DMS79 treated with DMSO at 0.1 percent for 48 hours (cell line): ENCODE results near the gene ATP9B.

Source experiments
- DNase-seq: peaks from one replicate; lab custom pipeline; 2025; lab: John Stamatoyannopoulos, UW

ATP9B gene

DNA sequence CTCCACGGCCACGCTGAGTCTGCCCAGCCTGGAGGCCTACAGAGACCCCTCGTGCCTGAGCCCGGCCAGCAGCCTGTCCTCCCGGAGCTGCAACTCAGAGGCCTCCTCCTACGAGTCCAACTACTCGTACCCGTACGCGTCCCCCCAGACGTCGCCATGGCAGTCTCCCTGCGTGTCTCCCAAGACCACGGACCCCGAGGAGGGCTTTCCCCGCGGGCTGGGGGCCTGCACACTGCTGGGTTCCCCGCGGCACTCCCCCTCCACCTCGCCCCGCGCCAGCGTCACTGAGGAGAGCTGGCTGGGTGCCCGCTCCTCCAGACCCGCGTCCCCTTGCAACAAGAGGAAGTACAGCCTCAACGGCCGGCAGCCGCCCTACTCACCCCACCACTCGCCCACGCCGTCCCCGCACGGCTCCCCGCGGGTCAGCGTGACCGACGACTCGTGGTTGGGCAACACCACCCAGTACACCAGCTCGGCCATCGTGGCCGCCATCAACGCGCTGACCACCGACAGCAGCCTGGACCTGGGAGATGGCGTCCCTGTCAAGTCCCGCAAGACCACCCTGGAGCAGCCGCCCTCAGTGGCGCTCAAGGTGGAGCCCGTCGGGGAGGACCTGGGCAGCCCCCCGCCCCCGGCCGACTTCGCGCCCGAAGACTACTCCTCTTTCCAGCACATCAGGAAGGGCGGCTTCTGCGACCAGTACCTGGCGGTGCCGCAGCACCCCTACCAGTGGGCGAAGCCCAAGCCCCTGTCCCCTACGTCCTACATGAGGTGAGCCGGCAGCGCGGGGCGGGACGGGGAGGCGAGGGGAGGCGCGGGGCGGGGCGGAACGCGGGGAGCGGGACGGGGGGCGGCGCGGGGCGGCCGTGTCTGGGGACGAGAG is 341.8 kb downstream of the ATP9B start:
- no peak for DNase-seq

- DNase-seq = no peak
Measured at GRCh38 chr18:79411614-79412526, 342.7 kb downstream of the ATP9B start.

DNA sequence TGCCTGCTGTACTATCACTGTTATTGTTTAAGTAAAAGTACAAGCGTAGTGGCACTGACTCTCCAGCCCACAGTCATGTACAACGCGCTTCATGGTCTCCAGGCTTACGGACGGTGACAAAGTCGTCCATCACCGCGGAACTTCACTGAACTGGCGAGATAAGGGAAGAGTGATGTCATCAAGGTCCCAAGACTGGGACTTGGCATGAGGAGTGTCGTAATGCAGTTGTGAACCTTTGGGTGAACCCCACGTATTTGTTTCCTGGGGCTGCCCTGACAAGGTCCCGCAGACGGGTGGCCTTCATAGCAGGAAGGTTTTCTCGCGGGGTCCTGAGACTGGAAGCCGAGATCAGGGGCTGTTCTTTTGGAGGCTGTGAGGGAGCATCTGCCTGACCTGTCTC is 343.8 kb downstream of the ATP9B start:
- no peak for DNase-seq

GRCh38 chr18:79413426-79413825 is 344.2 kb downstream of the ATP9B start:
- DNase-seq = no peak

DNA sequence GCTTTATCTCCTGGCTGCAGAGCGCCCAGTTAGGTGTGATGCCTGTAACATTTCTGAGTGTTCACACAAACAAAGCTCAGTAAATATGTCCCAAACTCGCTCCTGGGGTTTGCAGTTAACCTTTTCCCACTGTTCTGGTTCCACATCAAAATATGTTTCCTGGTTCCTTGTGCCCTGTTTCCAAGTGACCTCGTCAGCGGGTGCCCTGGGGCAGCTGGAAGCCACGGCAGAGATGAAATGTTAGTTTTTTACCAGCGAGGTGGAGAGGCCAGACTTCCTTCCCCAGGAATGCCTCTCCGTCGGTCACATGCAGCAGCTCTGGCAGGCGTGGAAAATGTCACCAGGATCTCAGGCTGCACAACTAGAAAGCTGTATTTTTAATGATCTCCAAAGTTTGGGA is 344.7 kb downstream of the ATP9B start:
- no peak for DNase-seq

GRCh38 chr18:79416022-79416676 is 347.0 kb downstream of the ATP9B start:
- DNase-seq = no peak

DNA sequence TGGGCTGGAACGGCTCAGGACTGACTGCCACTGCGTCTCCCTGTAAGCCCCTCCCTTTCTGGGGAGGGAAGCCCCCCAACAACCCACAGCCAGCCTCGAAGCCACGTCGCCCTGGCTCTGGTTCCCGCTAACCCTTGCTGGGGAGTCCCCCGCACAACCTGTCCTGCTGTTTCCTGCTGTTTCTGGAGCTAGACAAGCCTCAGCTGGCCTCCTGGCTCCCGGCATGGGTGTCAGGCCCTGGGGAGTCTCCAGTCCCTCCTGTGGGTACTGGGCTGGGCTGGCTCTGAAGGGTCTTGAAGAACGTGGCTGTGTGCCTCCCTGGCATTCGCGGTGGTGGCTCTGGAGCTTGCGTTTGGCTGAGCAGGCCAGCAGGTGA is 347.5 kb downstream of the ATP9B start:
- DNase-seq = no peak

GRCh38 chr18:79418236-79418635 is 349.0 kb downstream of the ATP9B start:
- no peak for DNase-seq

- no peak for DNase-seq
Measured at GRCh38 chr18:79418642-79419041, 349.4 kb downstream of the ATP9B start.

DNA sequence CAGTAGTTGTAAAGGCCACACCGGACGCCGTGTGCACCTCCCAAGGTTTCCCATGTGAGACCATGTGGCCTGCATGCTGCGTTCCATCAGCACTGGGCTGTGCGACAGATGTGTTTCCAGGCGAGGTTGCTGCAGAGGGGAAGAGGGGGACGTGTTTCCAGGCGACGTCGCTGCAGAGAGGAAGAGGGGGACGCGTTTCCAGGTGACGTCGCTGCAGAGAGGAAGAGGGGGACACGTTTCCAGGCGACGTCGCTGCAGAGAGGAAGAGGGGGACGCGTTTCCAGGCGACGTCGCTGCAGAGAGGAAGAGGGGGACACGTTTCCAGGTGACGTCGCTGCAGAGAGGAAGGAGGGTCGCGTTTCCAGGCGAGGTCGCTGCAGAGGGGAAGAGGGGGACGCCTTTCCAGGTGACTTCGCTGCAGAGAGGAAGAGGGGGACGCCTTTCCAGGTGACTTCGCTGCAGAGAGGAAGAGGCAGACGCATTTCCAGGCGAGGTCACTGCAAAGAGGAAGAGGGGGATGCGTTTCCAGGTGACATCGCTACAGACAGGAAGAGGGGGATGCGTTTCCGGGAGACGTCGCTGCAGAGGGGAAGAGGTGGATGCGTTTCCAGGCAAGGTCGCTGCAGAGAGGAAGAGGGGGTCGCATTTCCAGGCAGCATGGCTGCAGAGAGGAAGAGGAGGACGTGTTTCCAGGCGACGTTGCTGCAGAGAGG is 351.0 kb downstream of the ATP9B start:
- DNase-seq = no peak

DNA sequence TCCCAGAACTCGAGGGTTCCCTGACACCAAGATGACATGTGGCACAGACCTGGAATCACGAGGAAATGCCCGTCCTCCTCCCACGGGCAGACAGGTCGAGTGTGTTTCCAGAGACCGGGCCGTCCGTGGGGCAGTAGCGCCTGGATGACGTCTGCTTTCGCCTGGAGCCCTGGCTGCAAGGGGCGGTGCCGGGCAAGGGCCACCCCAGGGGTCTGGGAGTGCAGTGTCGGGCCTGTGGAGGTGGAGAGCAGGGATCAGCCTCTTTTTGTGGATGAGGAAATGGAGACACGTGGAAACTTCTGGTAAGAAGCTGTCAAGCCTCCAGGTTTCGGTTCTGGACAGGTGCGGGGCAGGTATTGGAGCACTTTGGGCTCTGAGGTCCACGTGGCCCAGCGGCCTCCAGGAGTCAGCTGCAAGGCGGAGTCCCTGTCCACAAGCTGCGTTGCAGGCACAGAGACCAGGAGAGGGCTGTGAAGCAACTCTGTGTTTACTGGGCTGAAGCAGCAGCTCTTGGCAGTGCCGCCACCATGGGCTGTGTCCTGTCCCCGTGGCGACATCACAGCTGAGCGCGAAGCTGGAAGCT is 352.2 kb downstream of the ATP9B start:
- DNase-seq = no peak

DNA sequence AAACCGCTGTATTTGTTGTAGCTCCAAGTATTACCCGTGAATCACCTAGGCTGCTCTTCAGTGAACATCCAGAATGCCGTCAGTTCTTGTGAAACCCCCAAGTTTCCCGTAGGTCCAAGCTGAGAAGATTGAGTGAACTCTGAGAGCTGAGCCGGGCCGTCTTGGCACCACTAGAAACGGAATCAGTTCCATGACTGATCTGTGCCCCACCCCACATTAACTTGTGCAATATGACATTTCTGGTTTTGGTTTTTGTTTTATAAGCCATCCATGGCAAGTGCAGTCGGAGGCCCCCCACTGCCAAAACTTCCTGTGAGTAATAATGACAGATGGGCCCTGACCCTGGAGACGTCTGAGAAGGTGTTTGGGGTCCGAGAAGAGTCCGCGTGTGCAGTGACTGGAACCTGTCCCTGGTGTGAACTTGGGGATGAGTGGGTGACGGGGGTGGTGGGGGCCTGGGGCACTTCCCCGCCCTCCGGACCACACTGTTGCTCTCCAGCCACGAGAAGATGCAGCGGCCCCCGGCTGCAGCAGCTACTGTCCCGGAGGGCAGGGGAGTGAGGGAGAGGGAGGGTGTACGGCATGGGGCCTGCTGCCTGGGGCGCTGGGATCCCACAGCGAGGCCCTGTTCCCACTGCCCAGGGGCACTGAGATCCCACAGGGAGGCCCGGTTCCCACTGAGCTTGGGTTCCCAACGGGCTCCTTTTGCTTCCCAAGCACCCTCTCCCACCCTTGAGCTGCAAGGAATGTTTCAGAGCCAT is 353.0 kb downstream of the ATP9B start:
- DNase-seq = no peak

DNA sequence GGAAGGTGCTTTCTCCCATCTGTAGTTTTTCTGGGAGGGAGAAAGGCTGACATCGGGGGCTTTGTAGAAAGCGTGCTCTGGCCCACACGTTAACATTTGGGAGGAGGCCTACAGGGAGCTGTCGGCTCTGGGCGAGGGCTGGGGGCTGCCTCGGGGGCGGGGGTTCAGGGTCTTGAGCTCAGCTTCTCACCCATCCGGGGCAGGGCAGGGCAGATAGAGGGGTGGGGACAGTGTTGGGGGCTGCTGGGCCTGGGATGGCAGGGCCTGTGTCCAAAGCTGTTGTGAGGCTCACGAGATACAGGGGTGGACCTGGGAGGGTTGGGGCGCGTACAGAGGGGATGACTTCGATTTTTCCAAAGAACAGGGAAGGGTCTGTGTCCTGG is 353.6 kb downstream of the ATP9B start:
- no peak for DNase-seq

DNA sequence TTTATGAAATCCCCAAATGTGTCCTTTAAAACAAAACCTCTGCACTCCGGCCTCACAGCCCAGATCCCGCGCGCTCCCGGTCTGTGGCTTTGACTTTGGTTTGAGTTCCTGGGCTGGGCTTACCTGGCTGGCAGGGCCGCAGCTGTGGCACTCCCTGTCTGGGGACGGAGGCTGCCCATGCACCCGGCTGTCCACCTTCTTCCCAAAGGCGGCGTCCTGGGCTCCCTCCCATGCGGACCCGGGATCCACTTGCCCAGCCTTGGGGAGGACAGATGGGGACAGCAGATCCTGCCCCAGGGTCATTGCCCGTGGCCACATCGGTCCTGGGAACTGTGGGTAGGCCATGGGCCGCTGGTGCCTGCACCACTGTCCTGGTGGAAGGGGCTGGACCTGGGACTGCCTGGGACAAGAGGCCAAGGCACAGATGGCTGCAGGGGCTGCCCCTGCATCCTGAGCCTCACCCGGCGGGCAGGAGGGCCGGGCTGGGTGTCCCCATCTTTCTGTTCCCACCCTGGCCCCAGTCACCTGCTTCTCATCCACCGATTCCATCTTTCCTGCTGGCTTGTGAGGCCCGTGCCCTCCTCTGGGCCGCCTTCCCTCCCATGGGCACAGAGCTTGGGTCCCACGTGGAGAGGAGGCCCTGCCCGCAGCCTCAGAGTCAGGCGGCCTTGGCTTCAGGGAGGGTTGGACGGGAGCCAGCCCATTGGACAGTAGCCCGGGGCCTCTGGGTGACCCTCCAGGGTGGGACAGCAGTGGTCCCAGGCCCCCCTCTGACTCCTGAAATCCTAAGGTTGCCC is 354.2 kb downstream of the ATP9B start:
- no peak for DNase-seq

DNA sequence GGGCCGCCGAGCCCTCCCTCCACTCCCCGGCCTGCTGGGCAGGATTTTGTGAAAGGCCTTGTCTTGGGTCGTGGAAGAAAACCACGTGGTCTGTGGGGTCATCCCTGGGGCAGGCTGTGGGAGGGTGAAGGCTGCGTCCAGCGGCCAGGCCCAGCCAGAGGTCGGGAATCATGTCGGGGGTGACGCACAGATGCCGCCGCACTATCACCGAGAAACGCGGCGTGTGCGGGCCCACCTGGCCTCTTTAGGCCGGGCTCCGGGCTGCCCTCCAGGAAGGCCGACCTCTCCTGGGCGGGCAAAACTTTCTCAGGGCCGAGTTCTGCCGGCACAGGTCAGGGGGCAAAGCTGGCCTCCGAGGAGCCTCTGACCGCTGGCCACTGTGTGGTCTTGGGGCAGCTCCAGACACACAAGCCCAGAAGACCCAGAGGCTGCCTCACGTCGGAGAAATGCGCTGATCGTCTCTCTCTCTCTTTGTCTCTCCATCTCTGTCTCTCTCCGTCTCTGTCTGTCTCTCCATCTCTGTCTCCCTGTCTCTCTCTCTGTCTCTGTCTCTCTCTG is 354.9 kb downstream of the ATP9B start:
- no peak for DNase-seq

- no peak for DNase-seq
Measured at GRCh38 chr18:79424880-79425568, 355.8 kb downstream of the ATP9B start.

DNA sequence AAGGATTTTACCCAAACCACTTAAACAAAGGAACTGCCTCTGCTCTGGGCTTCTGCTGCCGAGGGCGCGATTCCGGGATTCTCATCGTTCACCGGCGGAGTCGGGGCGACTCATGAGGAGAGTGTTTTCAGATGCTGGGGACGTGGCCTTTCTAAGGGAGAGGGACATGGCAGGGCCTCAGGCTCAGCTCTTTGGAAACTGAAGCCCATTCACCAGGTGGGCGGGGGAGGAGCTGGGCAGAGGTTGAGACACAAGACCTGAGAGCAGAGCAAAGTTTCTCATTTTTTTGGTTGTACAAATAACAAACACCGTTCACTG is 356.3 kb downstream of the ATP9B start:
- DNase-seq = no peak

DNA sequence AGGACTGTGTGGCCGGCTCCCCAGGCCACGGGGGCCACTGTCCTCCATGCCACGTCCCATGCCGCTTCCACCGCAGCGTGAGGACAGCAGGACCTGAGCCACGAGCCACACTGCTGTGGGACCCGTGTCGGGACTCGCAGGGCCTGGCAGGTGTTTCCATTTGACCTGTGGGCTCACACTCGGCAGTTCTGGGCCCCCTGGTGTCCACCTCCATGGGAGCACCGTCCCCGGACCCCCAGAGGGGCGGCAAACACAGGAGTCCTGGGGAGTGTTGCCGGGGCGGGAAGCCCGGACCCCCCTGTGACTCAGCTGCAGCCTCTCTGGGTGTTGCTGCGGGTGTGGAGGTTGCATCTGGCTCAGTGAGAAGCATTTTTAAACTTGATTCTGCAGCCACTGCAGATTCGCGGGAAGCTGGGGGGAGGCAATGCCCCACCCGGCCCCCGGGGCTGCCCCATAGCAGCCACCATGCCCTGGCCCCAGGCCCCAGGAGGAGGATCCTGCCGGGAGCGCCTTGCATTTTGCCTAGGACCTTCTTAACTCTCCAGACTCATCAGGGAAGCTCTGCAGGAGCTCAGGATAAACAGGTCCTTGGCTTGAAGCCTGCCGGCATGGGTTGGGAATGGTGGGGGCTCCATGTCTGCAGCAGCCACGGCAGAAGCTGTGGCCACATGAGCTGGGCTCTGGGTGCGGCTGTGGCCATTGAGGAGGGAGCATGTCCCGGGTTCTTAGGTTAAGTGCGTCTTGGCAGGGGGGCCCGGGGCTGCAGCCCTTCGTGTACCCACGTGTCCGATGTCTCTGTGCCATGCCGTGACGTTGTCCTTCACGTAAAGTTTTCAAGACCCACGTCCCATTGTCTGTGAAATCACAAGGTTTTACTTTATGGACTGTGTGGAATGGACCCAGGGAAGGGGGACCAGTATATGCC is 357.4 kb downstream of the ATP9B start:
- no peak for DNase-seq
